Liver (tissue), 9 donors: ENCODE measurements around the gene ATAD3C. TPM values are rescaled to one million over a fixed set of nuclear protein-coding genes. Genes with fewer than 3 reads are reported as not detected.
"Not testable (repeated sequence)": the region's sequence is repeated elsewhere in the genome, so short reads cannot be mapped to it uniquely, and the experiment has no call there.

Experiments used
- DNase-seq: peaks from one replicate; pipeline ENCODE4 v3.0.0-alpha.2; 2017; ENCODE audit warnings: low spot score
- H3K27ac ChIP-seq, 2 donors: one replicate each; pipeline ENCODE4 v1.7.0; 2013; ENCODE audit warnings: inconsistent platforms in 2 of 2, low read length in 2 of 2, control low read depth in 1 of 2, low read depth in 1 of 2, mild to moderate bottlenecking in 1 of 2
- H3K27me3 ChIP-seq, 4 donors: one replicate each; pipeline versions ENCODE4 v1.6.1 to v1.7.0; 2013; ENCODE audit warnings: low read length in 3 of 4, inconsistent platforms in 1 of 4, mild to moderate bottlenecking in 1 of 4, moderate library complexity in 1 of 4; ENCODE audit not compliant: control insufficient read depth in 4 of 4, insufficient read depth in 4 of 4
- H3K36me3 ChIP-seq, 4 donors: one replicate each; pipeline versions ENCODE4 v1.6.1 to v1.7.0; 2013; ENCODE audit warnings: low read length in 3 of 4, mild to moderate bottlenecking in 3 of 4, low read depth in 1 of 4, moderate library complexity in 1 of 4; ENCODE audit not compliant: control insufficient read depth in 4 of 4, insufficient read depth in 3 of 4
- H3K4me1 ChIP-seq, 4 donors: one replicate each; pipeline versions ENCODE4 v1.6.1 to v1.7.0; 2013; ENCODE audit warnings: low read length in 3 of 4, mild to moderate bottlenecking in 3 of 4, moderate library complexity in 1 of 4; ENCODE audit not compliant: control insufficient read depth in 4 of 4, insufficient read depth in 4 of 4
- H3K4me3 ChIP-seq, 3 donors: one replicate each; pipeline versions ENCODE4 v1.6.1 to v1.7.0; 2013; ENCODE audit warnings: low read length in 3 of 3, control low read depth in 1 of 3, low read depth in 1 of 3, mild to moderate bottlenecking in 1 of 3
- H3K9ac ChIP-seq, 2 donors: one replicate each; pipeline ENCODE4 v1.7.0; 2013; ENCODE audit warnings: low read length in 2 of 2, mild to moderate bottlenecking in 2 of 2, moderate library complexity in 2 of 2, control low read depth in 1 of 2, low read depth in 1 of 2
- H3K9me3 ChIP-seq, 4 donors: one replicate each; pipeline versions ENCODE4 v1.6.1 to v1.7.0; 2013; ENCODE audit warnings: low read length in 3 of 4; ENCODE audit not compliant: control insufficient read depth in 4 of 4
- CTCF ChIP-seq: fragments of 150-350 bp; IDR thresholded peaks from 2 replicates; pipeline ENCODE4 v1.5.1; 2017; ENCODE audit warnings: improper control_type of control experiment, low read depth, low read length; ENCODE audit not compliant: missing input control
- EGR1 ChIP-seq, 2 donors: IDR thresholded peaks; 2 replicates each; pipeline ENCODE4 v1.6.1; 2016 to 2018; ENCODE audit warnings: antibody characterized with exemption in 2 of 2, low read depth in 2 of 2
- FOXA1 ChIP-seq: IDR thresholded peaks from 2 replicates; pipeline ENCODE4 v1.6.1; 2016; ENCODE audit warnings: antibody characterized with exemption
- GABPA ChIP-seq, 2 donors: IDR thresholded peaks in 1 of 2; conservative IDR thresholded peaks in 1 of 2; 2 replicates each; pipeline ENCODE4 v1.6.1; 2016; ENCODE audit warnings: antibody characterized with exemption in 2 of 2, mild to moderate bottlenecking in 1 of 2, moderate library complexity in 1 of 2
- HNF4G ChIP-seq: IDR thresholded peaks from 2 replicates; pipeline ENCODE4 v1.6.1; 2016; ENCODE audit warnings: antibody characterized with exemption
- NR2F2 ChIP-seq: IDR thresholded peaks from 2 replicates; pipeline ENCODE4 v1.6.1; 2016; ENCODE audit warnings: antibody characterized with exemption
- RAD21 ChIP-seq, 2 donors: IDR thresholded peaks; 2 replicates each; pipeline ENCODE4 v1.6.1; 2016; ENCODE audit warnings: antibody characterized with exemption in 2 of 2, mild to moderate bottlenecking in 2 of 2
- RXRA ChIP-seq, 2 donors: IDR thresholded peaks; 2 replicates each; pipeline ENCODE4 v1.6.1; 2017 to 2018; ENCODE audit warnings: antibody characterized with exemption in 2 of 2, mild to moderate bottlenecking in 1 of 2
- YY1 ChIP-seq: IDR thresholded peaks from 2 replicates; pipeline ENCODE4 v1.6.1; 2016; ENCODE audit warnings: antibody characterized with exemption, mild to moderate bottlenecking
- WGBS: extraction: QIAGEN DNeasy Blood & Tissue Kit; methylation state at CpG from one replicate; pipeline ENCODE4 v1.1.7; 2013; 5-methylcytosine and 5-hydroxymethylcytosine counted together
- polyA plus RNA-seq, 2 donors: library from polyadenylated mRNA; stranded (reverse) in 1 of 2; unstranded in 1 of 2; fragments of 200-250 nt in 1 of 2; fragments of >200 nt in 1 of 2; fragmentation: Nextera tagmentation in 1 of 2; extraction: Ambion mirVana in 1 of 2; gene quantifications; one replicate each; pipeline versions ENCODE4 v1.2.1 to v1.2.3, GENCODE V29; 2013 to 2015
- total RNA-seq, 2 donors: library from RNA; depleted of rRNA; stranded (reverse); fragments of >200 nt; gene quantifications; one replicate each; pipeline ENCODE4 v1.2.3, GENCODE V29; 2014
- TF ChIP-seq, protein P1 (sequence below): IDR thresholded peaks from 2 replicates; pipeline ENCODE4 v1.6.1; 2016; ENCODE audit warnings: antibody characterized with exemption
- TF ChIP-seq, protein P2 (sequence below): IDR thresholded peaks from 2 replicates; pipeline ENCODE4 v1.6.1; 2016; ENCODE audit warnings: antibody characterized with exemption, mild to moderate bottlenecking
- TF ChIP-seq, protein P3 (sequence below): IDR thresholded peaks from 2 replicates; pipeline ENCODE4 v1.6.1; 2016; ENCODE audit warnings: antibody characterized with exemption
- donor health status: healthy.
- donor health status: healthy.
- donor health status: healthy.
- donor health status: healthy.
- donor health status: healthy.

Gene ATAD3C
- total and polyA plus RNA-seq, 4 donors, result 0.19 to 4.8 (median 0.88) TPM

DNA sequence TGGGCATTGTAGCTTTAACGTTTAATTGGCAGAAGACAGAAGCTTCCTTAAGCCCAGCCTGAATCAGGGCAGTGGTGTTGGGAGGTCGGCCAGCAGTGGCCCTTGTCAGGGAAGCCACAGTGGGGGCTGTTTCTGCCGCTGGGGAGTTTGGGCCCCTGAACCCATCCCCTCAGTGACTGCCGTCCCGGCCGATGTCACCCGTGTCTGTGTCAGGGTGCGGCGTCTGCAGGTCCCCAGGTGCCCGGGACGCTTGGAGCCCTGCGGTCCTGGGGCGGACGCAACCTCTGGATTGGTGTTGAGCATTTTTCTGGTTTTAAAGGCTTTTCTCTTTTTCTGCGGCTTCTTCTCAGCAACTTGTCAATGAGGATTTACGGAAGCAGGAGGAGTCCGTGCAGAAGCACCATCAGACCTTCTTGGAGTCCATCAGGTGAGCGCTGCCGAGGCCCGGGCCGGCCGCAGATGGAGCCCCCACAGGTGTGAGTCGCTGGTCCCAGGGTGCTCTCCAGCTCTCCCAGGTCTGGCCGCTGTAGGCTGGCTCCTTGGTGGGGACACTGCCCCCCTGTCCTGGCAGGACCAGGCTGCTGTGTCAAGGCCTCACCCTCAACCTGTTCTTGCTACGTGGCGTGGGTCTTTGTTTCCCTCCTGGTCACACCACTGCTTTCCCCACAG is 2.3 kb downstream of the ATAD3C start:
- Histone ChIP-seq H3K27ac (no peak overlapping the region), H3K36me3 (no peaks in the 10 kb centered on the region), H3K4me1 (peaks cover 0 to 2% (median under 1%) of the 10 kb centered on the region in 4 donors), H3K9ac (no peak overlapping the region), H3K4me3 (no peak overlapping the region), H3K27me3 (no peaks in the 10 kb centered on the region), H3K9me3 (no peaks in the 10 kb centered on the region)
- WGBS, result 93% methylated on average over 26 of the region's 26 CpGs
- DNase-seq, result no peak
- TF ChIP-seq, protein P1, sequence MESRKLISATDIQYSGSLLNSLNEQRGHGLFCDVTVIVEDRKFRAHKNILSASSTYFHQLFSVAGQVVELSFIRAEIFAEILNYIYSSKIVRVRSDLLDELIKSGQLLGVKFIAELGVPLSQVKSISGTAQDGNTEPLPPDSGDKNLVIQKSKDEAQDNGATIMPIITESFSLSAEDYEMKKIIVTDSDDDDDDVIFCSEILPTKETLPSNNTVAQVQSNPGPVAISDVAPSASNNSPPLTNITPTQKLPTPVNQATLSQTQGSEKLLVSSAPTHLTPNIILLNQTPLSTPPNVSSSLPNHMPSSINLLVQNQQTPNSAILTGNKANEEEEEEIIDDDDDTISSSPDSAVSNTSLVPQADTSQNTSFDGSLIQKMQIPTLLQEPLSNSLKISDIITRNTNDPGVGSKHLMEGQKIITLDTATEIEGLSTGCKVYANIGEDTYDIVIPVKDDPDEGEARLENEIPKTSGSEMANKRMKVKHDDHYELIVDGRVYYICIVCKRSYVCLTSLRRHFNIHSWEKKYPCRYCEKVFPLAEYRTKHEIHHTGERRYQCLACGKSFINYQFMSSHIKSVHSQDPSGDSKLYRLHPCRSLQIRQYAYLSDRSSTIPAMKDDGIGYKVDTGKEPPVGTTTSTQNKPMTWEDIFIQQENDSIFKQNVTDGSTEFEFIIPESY, result no peak
- no peak for TF ChIP-seq FOXA1
- TF ChIP-seq GABPA (IDR thresholded peaks at IDR 0.05 in 1 of 2, conservative IDR thresholded peaks at IDR 0.05 in 1 of 2), result no peak
- no peak for TF ChIP-seq NR2F2
- TF ChIP-seq, protein P2, sequence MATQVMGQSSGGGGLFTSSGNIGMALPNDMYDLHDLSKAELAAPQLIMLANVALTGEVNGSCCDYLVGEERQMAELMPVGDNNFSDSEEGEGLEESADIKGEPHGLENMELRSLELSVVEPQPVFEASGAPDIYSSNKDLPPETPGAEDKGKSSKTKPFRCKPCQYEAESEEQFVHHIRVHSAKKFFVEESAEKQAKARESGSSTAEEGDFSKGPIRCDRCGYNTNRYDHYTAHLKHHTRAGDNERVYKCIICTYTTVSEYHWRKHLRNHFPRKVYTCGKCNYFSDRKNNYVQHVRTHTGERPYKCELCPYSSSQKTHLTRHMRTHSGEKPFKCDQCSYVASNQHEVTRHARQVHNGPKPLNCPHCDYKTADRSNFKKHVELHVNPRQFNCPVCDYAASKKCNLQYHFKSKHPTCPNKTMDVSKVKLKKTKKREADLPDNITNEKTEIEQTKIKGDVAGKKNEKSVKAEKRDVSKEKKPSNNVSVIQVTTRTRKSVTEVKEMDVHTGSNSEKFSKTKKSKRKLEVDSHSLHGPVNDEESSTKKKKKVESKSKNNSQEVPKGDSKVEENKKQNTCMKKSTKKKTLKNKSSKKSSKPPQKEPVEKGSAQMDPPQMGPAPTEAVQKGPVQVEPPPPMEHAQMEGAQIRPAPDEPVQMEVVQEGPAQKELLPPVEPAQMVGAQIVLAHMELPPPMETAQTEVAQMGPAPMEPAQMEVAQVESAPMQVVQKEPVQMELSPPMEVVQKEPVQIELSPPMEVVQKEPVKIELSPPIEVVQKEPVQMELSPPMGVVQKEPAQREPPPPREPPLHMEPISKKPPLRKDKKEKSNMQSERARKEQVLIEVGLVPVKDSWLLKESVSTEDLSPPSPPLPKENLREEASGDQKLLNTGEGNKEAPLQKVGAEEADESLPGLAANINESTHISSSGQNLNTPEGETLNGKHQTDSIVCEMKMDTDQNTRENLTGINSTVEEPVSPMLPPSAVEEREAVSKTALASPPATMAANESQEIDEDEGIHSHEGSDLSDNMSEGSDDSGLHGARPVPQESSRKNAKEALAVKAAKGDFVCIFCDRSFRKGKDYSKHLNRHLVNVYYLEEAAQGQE, result no peak
- TF ChIP-seq, protein P3, sequence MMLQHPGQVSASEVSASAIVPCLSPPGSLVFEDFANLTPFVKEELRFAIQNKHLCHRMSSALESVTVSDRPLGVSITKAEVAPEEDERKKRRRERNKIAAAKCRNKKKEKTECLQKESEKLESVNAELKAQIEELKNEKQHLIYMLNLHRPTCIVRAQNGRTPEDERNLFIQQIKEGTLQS, result no peak
- TF ChIP-seq HNF4G, result no peak
- TF ChIP-seq EGR1 (IDR thresholded peaks at IDR 0.05; ENCODE audit: low read depth in 2 of 2), result no peak
- TF ChIP-seq YY1, result no peak
- no peak for TF ChIP-seq CTCF
- TF ChIP-seq RAD21 (IDR thresholded peaks at IDR 0.05), result no peak
- no peak for TF ChIP-seq RXRA (IDR thresholded peaks at IDR 0.05)

DNA sequence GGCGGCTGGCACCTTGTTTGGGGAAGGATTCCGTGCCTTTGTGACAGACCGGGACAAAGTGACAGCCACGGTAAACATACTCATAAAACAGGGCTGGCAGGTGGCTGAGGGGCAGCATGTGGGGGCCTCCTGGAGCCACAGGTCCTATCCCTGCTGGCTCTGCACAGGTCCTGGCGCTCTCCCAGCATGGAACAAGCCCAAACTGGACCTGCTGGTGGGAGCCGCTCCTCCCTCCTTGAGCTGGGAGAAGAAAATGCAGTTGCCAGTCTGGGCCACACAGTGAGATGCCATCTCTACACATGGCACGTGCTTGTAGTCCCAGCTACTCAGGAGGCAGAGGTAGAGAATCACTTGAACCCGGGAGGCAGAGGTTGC is 2.9 kb downstream of the ATAD3C start:
- H3K9me3 ChIP-seq, H3K27ac ChIP-seq, H3K9ac ChIP-seq, H3K36me3 ChIP-seq, H3K4me1 ChIP-seq, H3K4me3 ChIP-seq, H3K27me3 ChIP-seq, DNase-seq: not testable (repeated sequence)
- WGBS, result 89% methylated on average over 8 of the region's 8 CpGs
